ENCODE results near the gene ANKRD33B.
A peak's percentile ranks its signal among the peaks of the same experiment; 100 is the strongest.

The ANKRD33B gene

GRCh38 chr5:10593531-10594181 is 29.8 kb downstream of the ANKRD33B start:
- FAIRE-seq (no peak), DNase-seq (ENCODE audit: insufficient read length) (no peak)
- TF ChIP-seq POLR2A (IDR thresholded peaks at IDR 0.05; ENCODE audit: low read depth, low read length) (0 out of 2 replicates have a peak, but pooled peaks have one; percentile 29), TAF1 (IDR thresholded peaks at IDR 0.05; ENCODE audit: borderline replicate concordance, low read depth, low read length) (no peak)

GRCh38 chr5:10594591-10595210 is 30.8 kb downstream of the ANKRD33B start:
- no peak for TF ChIP-seq TAF1 (IDR thresholded peaks at IDR 0.05; ENCODE audit: borderline replicate concordance, low read depth, low read length)
- no peak for TF ChIP-seq POLR2A (IDR thresholded peaks at IDR 0.05; ENCODE audit: low read depth, low read length)
- no peak for TF ChIP-seq POLR2AphosphoS5 (IDR thresholded peaks at IDR 0.05; ENCODE audit: low read depth, low read length)
- FAIRE-seq (no peak), DNase-seq (ENCODE audit: insufficient read length) (no peak)

GRCh38 chr5:10595293-10595671 is 31.4 kb downstream of the ANKRD33B start:
- FAIRE-seq (no peak), DNase-seq (ENCODE audit: insufficient read length) (no peak)

GRCh38 chr5:10595672-10596309 is 31.9 kb downstream of the ANKRD33B start:
- FAIRE-seq = peak; percentile 27
- DNase-seq (ENCODE audit: insufficient read length) = no peak
- TF ChIP-seq POLR2A (IDR thresholded peaks at IDR 0.05; ENCODE audit: low read depth, low read length) (no peak), TAF1 (IDR thresholded peaks at IDR 0.05; ENCODE audit: borderline replicate concordance, low read depth, low read length) (no peak), POLR2AphosphoS5 (IDR thresholded peaks at IDR 0.05; ENCODE audit: low read depth, low read length) (no peak)

More at GRCh38 chr5:10595293-10595671, 31.4 kb downstream of the ANKRD33B start:
- TF ChIP-seq POLR2AphosphoS5 (IDR thresholded peaks at IDR 0.05; ENCODE audit: low read depth, low read length) (no peak), POLR2A (IDR thresholded peaks at IDR 0.05; ENCODE audit: low read depth, low read length) (no peak), TAF1 (IDR thresholded peaks at IDR 0.05; ENCODE audit: borderline replicate concordance, low read depth, low read length) (no peak)

- DNase-seq (ENCODE audit: insufficient read length) (no peak), FAIRE-seq (no peak)
- TF ChIP-seq POLR2AphosphoS5 (IDR thresholded peaks at IDR 0.05; ENCODE audit: low read depth, low read length) (no peak), TAF1 (IDR thresholded peaks at IDR 0.05; ENCODE audit: borderline replicate concordance, low read depth, low read length) (no peak), POLR2A (IDR thresholded peaks at IDR 0.05; ENCODE audit: low read depth, low read length) (no peak)
Observed at GRCh38 chr5:10596310-10596703, 32.4 kb downstream of the ANKRD33B start.

GRCh38 chr5:10596886-10597451 is 33.1 kb downstream of the ANKRD33B start:
- no peak for TF ChIP-seq POLR2AphosphoS5 (IDR thresholded peaks at IDR 0.05; ENCODE audit: low read depth, low read length)
- TF ChIP-seq POLR2A (IDR thresholded peaks at IDR 0.05; ENCODE audit: low read depth, low read length) = no peak
- TF ChIP-seq TAF1 (IDR thresholded peaks at IDR 0.05; ENCODE audit: borderline replicate concordance, low read depth, low read length) = no peak
- FAIRE-seq (no peak), DNase-seq (ENCODE audit: insufficient read length) (no peak)

GRCh38 chr5:10599113-10599512 is 35.2 kb downstream of the ANKRD33B start:
- no peak for FAIRE-seq
- no peak for DNase-seq (ENCODE audit: insufficient read length)
- TF ChIP-seq POLR2AphosphoS5 (IDR thresholded peaks at IDR 0.05; ENCODE audit: low read depth, low read length) (no peak), TAF1 (IDR thresholded peaks at IDR 0.05; ENCODE audit: borderline replicate concordance, low read depth, low read length) (no peak), POLR2A (IDR thresholded peaks at IDR 0.05; ENCODE audit: low read depth, low read length) (no peak)

- no peak for FAIRE-seq
- no peak for DNase-seq (ENCODE audit: insufficient read length)
- no peak for TF ChIP-seq TAF1 (IDR thresholded peaks at IDR 0.05; ENCODE audit: borderline replicate concordance, low read depth, low read length)
- TF ChIP-seq POLR2AphosphoS5 (IDR thresholded peaks at IDR 0.05; ENCODE audit: low read depth, low read length) = no peak
- TF ChIP-seq POLR2A (IDR thresholded peaks at IDR 0.05; ENCODE audit: low read depth, low read length) = no peak
Observed at GRCh38 chr5:10599862-10600284, 36.0 kb downstream of the ANKRD33B start.

- TF ChIP-seq POLR2A (IDR thresholded peaks at IDR 0.05; ENCODE audit: low read depth, low read length) = no peak
- no peak for TF ChIP-seq POLR2AphosphoS5 (IDR thresholded peaks at IDR 0.05; ENCODE audit: low read depth, low read length)
- TF ChIP-seq TAF1 (IDR thresholded peaks at IDR 0.05; ENCODE audit: borderline replicate concordance, low read depth, low read length) = no peak
- no peak for FAIRE-seq
- no peak for DNase-seq (ENCODE audit: insufficient read length)
Observed at GRCh38 chr5:10600626-10601245, 36.9 kb downstream of the ANKRD33B start.

GRCh38 chr5:10601246-10602030 is 37.6 kb downstream of the ANKRD33B start:
- DNase-seq (ENCODE audit: insufficient read length) = no peak
- peak; percentile 76 for FAIRE-seq
- peak; percentile 32; the same call in 1 of the 2 replicates for TF ChIP-seq POLR2A (IDR thresholded peaks at IDR 0.05; ENCODE audit: low read depth, low read length)
- TF ChIP-seq POLR2AphosphoS5 (IDR thresholded peaks at IDR 0.05; ENCODE audit: low read depth, low read length) = peak; percentile 56; the same call in 1 of the 2 replicates
- no peak for TF ChIP-seq TAF1 (IDR thresholded peaks at IDR 0.05; ENCODE audit: borderline replicate concordance, low read depth, low read length)
